Ishikawa (cell line): ENCODE results near the gene KRT82.

Experiments used
- CEBPB ChIP-seq: IDR thresholded peaks from 2 replicates; pipeline ENCODE4 v1.6.1; 2012
- CREB1 ChIP-seq: IDR thresholded peaks from 2 replicates; pipeline ENCODE4 v1.6.1; 2012; ENCODE audit warnings: low read depth
- EGR1 ChIP-seq: IDR thresholded peaks from 2 replicates; pipeline ENCODE4 v1.6.1; 2012
- EP300 ChIP-seq: IDR thresholded peaks from 2 replicates; pipeline ENCODE4 v1.6.1; 2012; ENCODE audit warnings: borderline replicate concordance
- FOXM1 ChIP-seq: IDR thresholded peaks from 2 replicates; pipeline ENCODE4 v1.6.1; 2012; ENCODE audit warnings: low read depth, borderline replicate concordance
- NFIC ChIP-seq: IDR thresholded peaks from 2 replicates; pipeline ENCODE4 v1.6.1; 2012
- RAD21 ChIP-seq: IDR thresholded peaks from 2 replicates; pipeline ENCODE4 v1.6.1; 2012; ENCODE audit warnings: low read depth
- TCF12 ChIP-seq: IDR thresholded peaks from 2 replicates; pipeline ENCODE4 v1.6.1; 2012; ENCODE audit warnings: low read depth
- TEAD4 ChIP-seq: IDR thresholded peaks from 2 replicates; pipeline ENCODE4 v1.6.1; 2012
- YY1 ChIP-seq: IDR thresholded peaks from 2 replicates; pipeline ENCODE4 v1.6.1; 2012; ENCODE audit warnings: low read depth
- ZBTB7A ChIP-seq: IDR thresholded peaks from 2 replicates; pipeline ENCODE4 v1.6.1; 2012; ENCODE audit warnings: low read depth
- TF ChIP-seq, protein P1 (sequence below): IDR thresholded peaks from 2 replicates; pipeline ENCODE4 v1.6.1; 2012; ENCODE audit warnings: low read depth, mild to moderate bottlenecking
- TF ChIP-seq, protein P2 (sequence below): IDR thresholded peaks from 2 replicates; pipeline ENCODE4 v1.6.1; 2012

DNA sequence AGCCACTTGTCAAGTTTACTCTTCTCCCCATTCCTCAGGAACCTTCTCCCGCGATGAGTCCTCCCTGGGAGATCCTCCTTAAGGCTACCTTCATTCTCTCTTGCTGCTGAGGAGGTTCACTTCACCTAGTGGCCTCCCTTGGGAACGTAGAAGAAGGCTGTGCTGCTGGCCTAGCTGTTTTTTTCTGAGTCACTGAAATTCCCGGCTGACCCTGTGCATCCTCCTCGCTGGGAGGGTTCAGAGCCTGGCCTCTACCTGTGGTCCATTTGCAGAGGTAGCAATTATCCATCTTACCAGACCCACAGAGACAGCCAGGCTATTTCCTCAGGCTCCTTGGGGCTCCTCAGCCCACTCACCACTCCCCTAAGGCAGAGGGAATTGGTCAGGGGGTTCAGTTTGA is 4.6 kb downstream of the KRT82 start:
- TF ChIP-seq NFIC (no peak), CEBPB (no peak), TEAD4 (no peak), RAD21 (no peak), EP300 (no peak), TCF12 (no peak), FOXM1 (no peak), EGR1 (no peak), ZBTB7A (no peak), YY1 (no peak), CREB1 (no peak)
- TF ChIP-seq, protein P1, sequence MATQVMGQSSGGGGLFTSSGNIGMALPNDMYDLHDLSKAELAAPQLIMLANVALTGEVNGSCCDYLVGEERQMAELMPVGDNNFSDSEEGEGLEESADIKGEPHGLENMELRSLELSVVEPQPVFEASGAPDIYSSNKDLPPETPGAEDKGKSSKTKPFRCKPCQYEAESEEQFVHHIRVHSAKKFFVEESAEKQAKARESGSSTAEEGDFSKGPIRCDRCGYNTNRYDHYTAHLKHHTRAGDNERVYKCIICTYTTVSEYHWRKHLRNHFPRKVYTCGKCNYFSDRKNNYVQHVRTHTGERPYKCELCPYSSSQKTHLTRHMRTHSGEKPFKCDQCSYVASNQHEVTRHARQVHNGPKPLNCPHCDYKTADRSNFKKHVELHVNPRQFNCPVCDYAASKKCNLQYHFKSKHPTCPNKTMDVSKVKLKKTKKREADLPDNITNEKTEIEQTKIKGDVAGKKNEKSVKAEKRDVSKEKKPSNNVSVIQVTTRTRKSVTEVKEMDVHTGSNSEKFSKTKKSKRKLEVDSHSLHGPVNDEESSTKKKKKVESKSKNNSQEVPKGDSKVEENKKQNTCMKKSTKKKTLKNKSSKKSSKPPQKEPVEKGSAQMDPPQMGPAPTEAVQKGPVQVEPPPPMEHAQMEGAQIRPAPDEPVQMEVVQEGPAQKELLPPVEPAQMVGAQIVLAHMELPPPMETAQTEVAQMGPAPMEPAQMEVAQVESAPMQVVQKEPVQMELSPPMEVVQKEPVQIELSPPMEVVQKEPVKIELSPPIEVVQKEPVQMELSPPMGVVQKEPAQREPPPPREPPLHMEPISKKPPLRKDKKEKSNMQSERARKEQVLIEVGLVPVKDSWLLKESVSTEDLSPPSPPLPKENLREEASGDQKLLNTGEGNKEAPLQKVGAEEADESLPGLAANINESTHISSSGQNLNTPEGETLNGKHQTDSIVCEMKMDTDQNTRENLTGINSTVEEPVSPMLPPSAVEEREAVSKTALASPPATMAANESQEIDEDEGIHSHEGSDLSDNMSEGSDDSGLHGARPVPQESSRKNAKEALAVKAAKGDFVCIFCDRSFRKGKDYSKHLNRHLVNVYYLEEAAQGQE: no peak
- TF ChIP-seq, protein P2, sequence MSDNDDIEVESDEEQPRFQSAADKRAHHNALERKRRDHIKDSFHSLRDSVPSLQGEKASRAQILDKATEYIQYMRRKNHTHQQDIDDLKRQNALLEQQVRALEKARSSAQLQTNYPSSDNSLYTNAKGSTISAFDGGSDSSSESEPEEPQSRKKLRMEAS: no peak
